HG02678 (cell line): ENCODE measurements around the gene TAP2.
A peak's percentile ranks its signal among the peaks of the same experiment; 100 is the strongest.

Experiments used
- ATAC-seq: cut with Tn5 transposase; IDR thresholded peaks from one replicate; pipeline ENCODE4 v1.9.1; 2021; ENCODE audit warnings: mild to moderate bottlenecking, moderate library complexity; ENCODE audit not compliant: unreplicated experiment

TAP2 gene

GRCh38 chr6:32854376-32855178 lies 16.0 kb upstream of the TAP2 start:
- peak; percentile 11 for ATAC-seq

GRCh38 chr6:32853541-32854375 lies 15.2 kb upstream of the TAP2 start, which contains the start of the genes PSMB9 and TAP1:
Gene PSMB9, plus strand, starts transcription at chr6:32854192. Its CDS starts 38 bp downstream, at chr6:32854230.
Gene TAP1, minus strand, starts transcription at chr6:32853704. Its CDS starts 68 bp downstream, at chr6:32853636.
- ATAC-seq, result peak; percentile 76

- ATAC-seq, result peak; percentile 19
Observed at GRCh38 chr6:32852844-32853540, 14.5 kb upstream of the TAP2 start.

GRCh38 chr6:32852018-32852843 lies 13.7 kb upstream of the TAP2 start:
- no peak for ATAC-seq

GRCh38 chr6:32851025-32851424 lies 12.5 kb upstream of the TAP2 start:
- no peak for ATAC-seq

GRCh38 chr6:32849126-32849525 lies 10.6 kb upstream of the TAP2 start:
- ATAC-seq, result no peak

- ATAC-seq, result no peak
Observed at GRCh38 chr6:32847795-32848194, 9.3 kb upstream of the TAP2 start.

- no peak for ATAC-seq
Observed at GRCh38 chr6:32847004-32847403, 8.5 kb upstream of the TAP2 start.

- ATAC-seq, result no peak
Observed at GRCh38 chr6:32845384-32845884, 6.9 kb upstream of the TAP2 start.

GRCh38 chr6:32844839-32845383 lies 6.4 kb upstream of the TAP2 start:
- ATAC-seq, result no peak

GRCh38 chr6:32843979-32844838 lies 5.7 kb upstream of the TAP2 start, which contains the start of gene PSMB8:
Gene PSMB8, minus strand, starts transcription at chr6:32844047. Its CDS starts 51 bp downstream, at chr6:32843996.
- ATAC-seq, result peak; percentile 79

- ATAC-seq, result no peak
Observed at GRCh38 chr6:32843331-32843978, 4.9 kb upstream of the TAP2 start.

- ATAC-seq, result no peak
Observed at GRCh38 chr6:32842690-32843089, 4.2 kb upstream of the TAP2 start.

GRCh38 chr6:32842021-32842650 lies 3.6 kb upstream of the TAP2 start:
- no peak for ATAC-seq

- no peak for ATAC-seq
Observed at GRCh38 chr6:32840604-32841246, 2.2 kb upstream of the TAP2 start.

- no peak for ATAC-seq
Observed at GRCh38 chr6:32839356-32839755, 817 bp upstream of the TAP2 start.

- ATAC-seq, result no peak
Observed at GRCh38 chr6:32837651-32838113, 857 bp downstream of the TAP2 start.
